GM19455 (cell line): Measurements from ENCODE around the gene TLE5.
"Not testable (repeated sequence)": the region's sequence is repeated elsewhere in the genome, so short reads cannot be mapped to it uniquely, and the experiment has no call there.

Experiments
- ATAC-seq: cut with Tn5 transposase; IDR thresholded peaks from one replicate; pipeline ENCODE4 v1.9.1; 2021; ENCODE audit not compliant: unreplicated experiment

The TLE5 gene

GRCh38 chr19:3027981-3028304, 34.4 kb downstream of the TLE5 start:
- ATAC-seq = no peak

- no peak for ATAC-seq
These were observed 35.0 kb downstream of the TLE5 start for GRCh38 chr19:3027292-3027691.

- ATAC-seq = no peak
These were observed 35.5 kb downstream of the TLE5 start for GRCh38 chr19:3026768-3027167.

GRCh38 chr19:3025549-3025886, 36.8 kb downstream of the TLE5 start:
- no peak for ATAC-seq

GRCh38 chr19:3024870-3025548, 37.3 kb downstream of the TLE5 start:
- ATAC-seq = no peak

- no peak for ATAC-seq
These were observed 37.8 kb downstream of the TLE5 start for GRCh38 chr19:3024509-3024869.

- no peak for ATAC-seq
These were observed 41.9 kb downstream of the TLE5 start for GRCh38 chr19:3020321-3020960.

- no peak for ATAC-seq
These were observed 43.0 kb downstream of the TLE5 start for GRCh38 chr19:3019211-3019854.

GRCh38 chr19:3017923-3018322, 44.4 kb downstream of the TLE5 start:
- ATAC-seq = no peak

GRCh38 chr19:3015126-3016057, 46.9 kb downstream of the TLE5 start:
- no peak for ATAC-seq

GRCh38 chr19:3014135-3014534, 48.2 kb downstream of the TLE5 start:
- ATAC-seq = no peak

GRCh38 chr19:3013263-3013725, 49.0 kb downstream of the TLE5 start:
- no peak for ATAC-seq

- no peak for ATAC-seq
These were observed 49.6 kb downstream of the TLE5 start for GRCh38 chr19:3012621-3013262.

GRCh38 chr19:3012059-3012458, 50.2 kb downstream of the TLE5 start:
- ATAC-seq = not testable (repeated sequence)

GRCh38 chr19:3010871-3011270, 51.4 kb downstream of the TLE5 start:
- ATAC-seq = no peak

GRCh38 chr19:3008994-3009393, 53.3 kb downstream of the TLE5 start:
- ATAC-seq = no peak

- ATAC-seq = no peak
These were observed 54.3 kb downstream of the TLE5 start for GRCh38 chr19:3007975-3008374.

GRCh38 chr19:3006075-3006767, 56.1 kb downstream of the TLE5 start:
- no peak for ATAC-seq

GRCh38 chr19:3005345-3005744, 57.0 kb downstream of the TLE5 start:
- no peak for ATAC-seq

GRCh38 chr19:3004522-3004921, 57.8 kb downstream of the TLE5 start:
- no peak for ATAC-seq
